Lung microvascular endothelial cell (primary cell): Measurements from ENCODE around the gene SERTAD4. TPM values are rescaled to one million over a fixed set of nuclear protein-coding genes. Genes with fewer than 3 reads are reported as not detected.
"Not testable (repeated sequence)": the region's sequence is repeated elsewhere in the genome, so short reads cannot be mapped to it uniquely, and the experiment has no call there.

Experiments used
- DNase-seq, 2 donors: peaks; one replicate each; pipeline versions ENCODE4 v3.0.0 to v3.0.0-alpha.2; 2010; ENCODE audit warnings: low read depth in 2 of 2
- total RNA-seq: library from RNA; depleted of rRNA; stranded (reverse); fragments of >200 nt; gene quantifications from 2 replicates; pipeline ENCODE4 v1.2.1, GENCODE V29; 2014

SERTAD4 gene
- total RNA-seq, 1 donor from 2014 or later = under 0.01 TPM

GRCh38 chr1:210259561-210259960 is 27.0 kb downstream of the SERTAD4 start:
- DNase-seq = no peak

- DNase-seq = no peak
These were observed 27.5 kb downstream of the SERTAD4 start for GRCh38 chr1:210260096-210260495.

- DNase-seq = no peak
These were observed 29.7 kb downstream of the SERTAD4 start for GRCh38 chr1:210262167-210262896.

- DNase-seq = no peak
These were observed 30.3 kb downstream of the SERTAD4 start for GRCh38 chr1:210262897-210263272.

- no peak for DNase-seq
These were observed 31.4 kb downstream of the SERTAD4 start for GRCh38 chr1:210263963-210264362.

- no peak for DNase-seq
These were observed 32.1 kb downstream of the SERTAD4 start for GRCh38 chr1:210264496-210265380.

- DNase-seq = not testable (repeated sequence)
These were observed 32.9 kb downstream of the SERTAD4 start for GRCh38 chr1:210265392-210265955.

GRCh38 chr1:210269981-210270380 is 37.4 kb downstream of the SERTAD4 start:
- no peak for DNase-seq

GRCh38 chr1:210272666-210273065 is 40.1 kb downstream of the SERTAD4 start:
- no peak for DNase-seq

GRCh38 chr1:210280221-210280620 is 47.6 kb downstream of the SERTAD4 start:
- no peak for DNase-seq

- DNase-seq = no peak
These were observed 55.5 kb downstream of the SERTAD4 start for GRCh38 chr1:210288116-210288515.

- DNase-seq = no peak
These were observed 56.7 kb downstream of the SERTAD4 start for GRCh38 chr1:210289248-210289647.

- DNase-seq = no peak
These were observed 58.6 kb downstream of the SERTAD4 start for GRCh38 chr1:210291081-210291764.

- no peak for DNase-seq
These were observed 59.2 kb downstream of the SERTAD4 start for GRCh38 chr1:210291786-210292230.

GRCh38 chr1:210292231-210292871 is 59.8 kb downstream of the SERTAD4 start:
- DNase-seq = peak; percentile 5 to 10

GRCh38 chr1:210293171-210293607 is 60.6 kb downstream of the SERTAD4 start:
- DNase-seq = no peak

GRCh38 chr1:210294999-210295745 is 62.6 kb downstream of the SERTAD4 start:
- no peak for DNase-seq
